Adrenal gland (tissue), 5 donors: ENCODE data around the gene OSBPL2.

Experiments
- POLR2A ChIP-seq, 2 donors: fragments of 450-650 bp; IDR thresholded peaks; one replicate each; pipeline ENCODE4 v1.6.1; 2017; ENCODE audit warnings: antibody characterized with exemption in 2 of 2, mild to moderate bottlenecking in 2 of 2, moderate library complexity in 1 of 2
- TF ChIP-seq, protein P1 (sequence below), 6 experiments: fragments of 450-650 bp in 4 of 6; fragments of 200-600 bp in 2 of 6; sonication (generic) in 1 of 6; IDR thresholded peaks; 1 replicate in 5 of 6; 2 replicates in 1 of 6; pipeline versions ENCODE4 v1.5.1 to v1.8.0; 2016 to 2021; ENCODE audit warnings: antibody characterized with exemption in 6 of 6, mild to moderate bottlenecking in 2 of 6, moderate library complexity in 1 of 6
- donor health status: DM: no; HTN: no; CAD: no.

DNA sequence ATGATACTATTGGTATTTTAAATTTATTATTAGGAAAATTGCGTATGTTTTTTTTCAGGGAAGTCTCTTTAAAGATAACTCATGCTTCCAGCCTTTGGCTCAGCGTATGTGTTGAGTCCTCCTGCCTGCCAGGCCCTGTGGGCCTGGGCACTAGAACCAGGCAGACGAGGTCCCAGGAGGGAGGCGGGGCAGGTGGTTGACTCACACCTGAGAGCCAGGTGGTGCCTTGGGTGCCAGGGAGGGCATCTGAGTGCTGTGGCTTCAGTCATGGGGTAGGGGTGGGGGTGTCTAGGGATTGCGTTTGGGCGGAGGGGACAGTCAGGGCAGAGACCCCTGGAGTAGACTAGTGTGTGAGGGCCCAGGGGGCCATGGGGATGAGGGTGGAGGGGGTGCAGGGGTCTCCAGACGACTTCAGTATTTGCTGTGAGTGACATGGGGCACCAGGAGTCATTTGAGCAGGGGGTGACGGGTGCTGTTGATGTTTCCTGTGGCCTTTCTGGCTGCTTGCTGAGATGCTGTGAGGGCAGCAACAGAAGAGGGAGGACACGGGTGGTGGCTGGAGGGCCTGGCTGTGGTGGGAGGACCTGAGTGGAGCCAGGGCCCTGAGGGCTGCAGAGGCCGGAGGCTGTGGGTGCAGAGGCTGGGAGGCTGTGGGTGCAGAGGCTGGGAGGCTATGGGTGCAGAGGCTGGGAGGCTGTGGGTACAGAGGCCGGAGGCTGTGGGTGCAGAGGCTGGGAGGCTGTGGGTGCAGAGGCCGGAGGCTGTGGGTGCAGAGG lies 49.6 kb downstream of the OSBPL2 start:
- TF ChIP-seq, protein P1, sequence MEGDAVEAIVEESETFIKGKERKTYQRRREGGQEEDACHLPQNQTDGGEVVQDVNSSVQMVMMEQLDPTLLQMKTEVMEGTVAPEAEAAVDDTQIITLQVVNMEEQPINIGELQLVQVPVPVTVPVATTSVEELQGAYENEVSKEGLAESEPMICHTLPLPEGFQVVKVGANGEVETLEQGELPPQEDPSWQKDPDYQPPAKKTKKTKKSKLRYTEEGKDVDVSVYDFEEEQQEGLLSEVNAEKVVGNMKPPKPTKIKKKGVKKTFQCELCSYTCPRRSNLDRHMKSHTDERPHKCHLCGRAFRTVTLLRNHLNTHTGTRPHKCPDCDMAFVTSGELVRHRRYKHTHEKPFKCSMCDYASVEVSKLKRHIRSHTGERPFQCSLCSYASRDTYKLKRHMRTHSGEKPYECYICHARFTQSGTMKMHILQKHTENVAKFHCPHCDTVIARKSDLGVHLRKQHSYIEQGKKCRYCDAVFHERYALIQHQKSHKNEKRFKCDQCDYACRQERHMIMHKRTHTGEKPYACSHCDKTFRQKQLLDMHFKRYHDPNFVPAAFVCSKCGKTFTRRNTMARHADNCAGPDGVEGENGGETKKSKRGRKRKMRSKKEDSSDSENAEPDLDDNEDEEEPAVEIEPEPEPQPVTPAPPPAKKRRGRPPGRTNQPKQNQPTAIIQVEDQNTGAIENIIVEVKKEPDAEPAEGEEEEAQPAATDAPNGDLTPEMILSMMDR (IDR thresholded peaks at IDR 0.05) = no peak
- no peak for TF ChIP-seq POLR2A (IDR thresholded peaks at IDR 0.05)
